Adrenal gland (tissue), 5 donors: ENCODE data around the gene IL4R.

Experiments
- CTCF ChIP-seq, 6 experiments: fragments of 450-650 bp in 4 of 6; fragments of 200-600 bp in 2 of 6; sonication (generic) in 1 of 6; IDR thresholded peaks; 1 replicate in 5 of 6; 2 replicates in 1 of 6; pipeline versions ENCODE4 v1.5.1 to v1.8.0; 2016 to 2021; ENCODE audit warnings: antibody characterized with exemption in 6 of 6, mild to moderate bottlenecking in 2 of 6, moderate library complexity in 1 of 6
- POLR2A ChIP-seq, 2 donors: fragments of 450-650 bp; IDR thresholded peaks; one replicate each; pipeline ENCODE4 v1.6.1; 2017; ENCODE audit warnings: antibody characterized with exemption in 2 of 2, mild to moderate bottlenecking in 2 of 2, moderate library complexity in 1 of 2
- donor health status: DM: no; HTN: no; CAD: no.

GRCh38 chr16:27333549-27333948 lies 19.8 kb downstream of the IL4R start:
- TF ChIP-seq CTCF (IDR thresholded peaks at IDR 0.05) (no peak), POLR2A (IDR thresholded peaks at IDR 0.05) (no peak)
